Psoas muscle (tissue), 8 donors: ENCODE measurements around the gene MAP1B. TPM values are rescaled to one million over a fixed set of nuclear protein-coding genes. Genes with fewer than 3 reads are reported as not detected.

Experiments used
- ATAC-seq, 4 donors: fragments of 200-7000 bp; cut with Tn5 transposase; one replicate each; pipeline ENCODE4 v1.9.1; 2020; ENCODE audit warnings: moderate library complexity in 3 of 4, mild to moderate bottlenecking in 2 of 4
- DNase-seq, 2 donors: peaks; one replicate each; pipeline ENCODE4 v3.0.0-alpha.2; 2020
- H3K27ac ChIP-seq: fragments of 200-600 bp; one replicate; pipeline ENCODE4 v1.8.0; 2022
- H3K27me3 ChIP-seq, 3 donors: fragments of 200-600 bp in 1 of 3; one replicate each; pipeline versions ENCODE4 v1.6.1 to v1.8.0; 2013 to 2022; ENCODE audit warnings: low read length in 2 of 3, mild to moderate bottlenecking in 2 of 3, moderate library complexity in 1 of 3; ENCODE audit not compliant: insufficient read depth in 3 of 3
- H3K36me3 ChIP-seq, 2 donors: fragments of 200-600 bp in 1 of 2; one replicate each; pipeline versions ENCODE4 v1.6.1 to v1.8.0; 2013 to 2022; ENCODE audit warnings: low read depth in 1 of 2, mild to moderate bottlenecking in 1 of 2, moderate library complexity in 1 of 2; ENCODE audit not compliant: insufficient read depth in 1 of 2
- H3K4me1 ChIP-seq: fragments of 200-600 bp; one replicate; pipeline ENCODE4 v1.8.0; 2022
- H3K4me3 ChIP-seq: fragments of 200-600 bp; one replicate; pipeline ENCODE4 v1.8.0; 2022; ENCODE audit warnings: mild to moderate bottlenecking
- H3K9me3 ChIP-seq: fragments of 200-600 bp; one replicate; pipeline ENCODE4 v1.8.0; 2022
- CTCF ChIP-seq: fragments of 200-600 bp; IDR thresholded peaks from one replicate; pipeline ENCODE4 v1.8.0; 2022; ENCODE audit warnings: antibody characterized with exemption
- WGBS, 3 donors: extraction: QIAGEN DNeasy Blood & Tissue Kit; methylation state at CpG; one replicate each; pipeline versions ENCODE4 v1.1.6 to v1.1.7; 2013; 5-methylcytosine and 5-hydroxymethylcytosine counted together
- intact Hi-C, 2 donors: fragments of 100-400 bp; cut with DNase I; formaldehyde crosslinking; loops; one replicate each; pipeline versions ENCODE4 v1.11.0 to v1.14.2; 2022
- polyA plus RNA-seq, 3 donors: library from polyadenylated mRNA; stranded (reverse); fragments of 200-250 nt; gene quantifications; one replicate each; pipeline ENCODE4 v1.2.3, GENCODE V29; 2013
- total RNA-seq, 4 donors: library from RNA; stranded (reverse); fragmentation: NEBNext Ultra II Directional in 2 of 4; extraction: Animal tissue kit (Norgen Biotek cat#: 25700) in 2 of 4; gene quantifications; one replicate each; pipeline versions ENCODE4 v1.2.1 to v1.2.4, GENCODE V29; 2021 to 2023
- donor health status: healthy with polysubstance abuse.
- donor health status: DM: no; HTN: no; CAD: no; lungs with moderate emphysema.
- donor health status: Bipolar disorder and iron deficiency.
- donor health status: healthy.
- donor health status: DM: yes; HTN: yes; CAD: no.
- donor health status: DM: no; HTN: no; CAD: no.
- donor health status: DM: no; HTN: no; CAD: no.
- donor health status: DM: yes; HTN: yes; CAD: no.

The MAP1B gene
- total and polyA plus RNA-seq, 7 donors = 1.1 to 20.2 (median 8.5) TPM

GRCh38 chr5:72101828-72102227, 5.4 kb upstream of the MAP1B start:
- Histone ChIP-seq H3K36me3 (no peaks in the 10 kb centered on the region), H3K9me3 (no peaks in the 10 kb centered on the region), H3K27ac (no peak overlapping the region), H3K27me3 (peaks cover 0 to 9% (median 5%) of the 10 kb centered on the region in 3 donors), H3K4me3 (no peak overlapping the region), H3K4me1 (no peaks in the 10 kb centered on the region)
- no peak for DNase-seq
- intact Hi-C loops = no loop called here
- ATAC-seq = no peak
- no peak for TF ChIP-seq CTCF
- 65 to 100% (median 68%) methylated on average over 1 of the region's 1 CpG for WGBS, 3 donors

- peak overlapping the region; percentile 72 for H3K4me3 ChIP-seq
- H3K9me3 ChIP-seq = no peaks in the 10 kb centered on the region
- H3K36me3 ChIP-seq = no peaks in the 10 kb centered on the region
- H3K27me3 ChIP-seq = peaks cover 0 to 39% (median 18%) of the 10 kb centered on the region in 3 donors
- DNase-seq = no peak
- TF ChIP-seq CTCF = no peak
- intact Hi-C loops = no loop called here
- H3K4me1 ChIP-seq = peaks cover 4% of the 10 kb centered on the region
- WGBS, 3 donors = 17 to 22% (median 21%) methylated on average over 11 of the region's 11 CpGs
- no peak for ATAC-seq
- H3K27ac ChIP-seq = peak overlapping the region; percentile 66
These were observed 501 bp upstream of the MAP1B start for GRCh38 chr5:72106817-72107130.

- ATAC-seq (peak in 3 of 4 donors; percentile 7 to 17 (median 16)), DNase-seq (peak in 1 of 2 donors; percentile 54)
- Histone ChIP-seq H3K4me1 (peaks cover 4% of the 10 kb centered on the region), H3K9me3 (no peaks in the 10 kb centered on the region), H3K4me3 (peak overlapping the region; percentile 72), H3K36me3 (no peaks in the 10 kb centered on the region), H3K27me3 (peaks cover 0 to 39% (median 18%) of the 10 kb centered on the region in 3 donors), H3K27ac (peak overlapping the region; percentile 66)
- 0 to 2% (median 1%) methylated on average over 11 of the region's 11 CpGs for WGBS, 3 donors
- TF ChIP-seq CTCF = no peak
- intact Hi-C loops = no loop called here
These were observed 576 bp downstream of the MAP1B start for GRCh38 chr5:72107901-72108201.

- Histone ChIP-seq H3K4me1 (peaks cover 4% of the 10 kb centered on the region), H3K9me3 (no peaks in the 10 kb centered on the region), H3K27me3 (peaks cover 0 to 39% (median 18%) of the 10 kb centered on the region in 3 donors), H3K27ac (peak overlapping the region; percentile 66), H3K36me3 (no peaks in the 10 kb centered on the region), H3K4me3 (peak overlapping the region; percentile 72)
- TF ChIP-seq CTCF = no peak
- peak; percentile 76 to 87 for DNase-seq
- WGBS, 3 donors = 0 to 1% (median 1%) methylated on average over 57 to 72 of the region's 72 CpGs
- intact Hi-C loops = no loop called here
- peak; percentile 28 to 70 (median 64) for ATAC-seq
These were observed 1.2 kb downstream of the MAP1B start for GRCh38 chr5:72108202-72109061.

GRCh38 chr5:72109062-72109411, 1.8 kb downstream of the MAP1B start:
- 2 to 6% (median 3%) methylated on average over 2 of the region's 2 CpGs for WGBS, 3 donors
- H3K9me3 ChIP-seq = no peaks in the 10 kb centered on the region
- no peak for TF ChIP-seq CTCF
- ATAC-seq = no peak
- peak overlapping the region; percentile 72 for H3K4me3 ChIP-seq
- intact Hi-C loops = no loop called here
- H3K27ac ChIP-seq = no peak overlapping the region
- peaks cover 4% of the 10 kb centered on the region for H3K4me1 ChIP-seq
- no peaks in the 10 kb centered on the region for H3K36me3 ChIP-seq
- peaks cover 0 to 39% (median 18%) of the 10 kb centered on the region in 3 donors for H3K27me3 ChIP-seq
- no peak for DNase-seq
